ENCODE measurements around the gene ZC3H10.

GRCh38 chr12:56105609-56105902 lies 12.5 kb upstream of the ZC3H10 start:
- TF ChIP-seq, protein P1, sequence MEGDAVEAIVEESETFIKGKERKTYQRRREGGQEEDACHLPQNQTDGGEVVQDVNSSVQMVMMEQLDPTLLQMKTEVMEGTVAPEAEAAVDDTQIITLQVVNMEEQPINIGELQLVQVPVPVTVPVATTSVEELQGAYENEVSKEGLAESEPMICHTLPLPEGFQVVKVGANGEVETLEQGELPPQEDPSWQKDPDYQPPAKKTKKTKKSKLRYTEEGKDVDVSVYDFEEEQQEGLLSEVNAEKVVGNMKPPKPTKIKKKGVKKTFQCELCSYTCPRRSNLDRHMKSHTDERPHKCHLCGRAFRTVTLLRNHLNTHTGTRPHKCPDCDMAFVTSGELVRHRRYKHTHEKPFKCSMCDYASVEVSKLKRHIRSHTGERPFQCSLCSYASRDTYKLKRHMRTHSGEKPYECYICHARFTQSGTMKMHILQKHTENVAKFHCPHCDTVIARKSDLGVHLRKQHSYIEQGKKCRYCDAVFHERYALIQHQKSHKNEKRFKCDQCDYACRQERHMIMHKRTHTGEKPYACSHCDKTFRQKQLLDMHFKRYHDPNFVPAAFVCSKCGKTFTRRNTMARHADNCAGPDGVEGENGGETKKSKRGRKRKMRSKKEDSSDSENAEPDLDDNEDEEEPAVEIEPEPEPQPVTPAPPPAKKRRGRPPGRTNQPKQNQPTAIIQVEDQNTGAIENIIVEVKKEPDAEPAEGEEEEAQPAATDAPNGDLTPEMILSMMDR (IDR thresholded peaks at IDR 0.05), result no peak
- no peak for TF ChIP-seq POLR2A (IDR thresholded peaks at IDR 0.05)
- TF ChIP-seq POLR2AphosphoS5 (IDR thresholded peaks at IDR 0.05), result no peak
- no peak for TF ChIP-seq EP300 (IDR thresholded peaks at IDR 0.05; ENCODE audit: low read depth)

Data from transverse colon (tissue), 4 donors.